ENCODE data around the gene TMIGD1. TPM values are rescaled to one million over a fixed set of nuclear protein-coding genes. Genes with fewer than 3 reads are reported as not detected.

Gene TMIGD1
- total and polyA plus RNA-seq, 7 donors = 0.71 to 97.8 (median 61.1) TPM; not detected in 3

- TF ChIP-seq POLR2A (IDR thresholded peaks at IDR 0.05) (no peak), POLR2AphosphoS5 (IDR thresholded peaks at IDR 0.05) (no peak), EP300 (IDR thresholded peaks at IDR 0.05) (no peak)
- TF ChIP-seq, protein P1, sequence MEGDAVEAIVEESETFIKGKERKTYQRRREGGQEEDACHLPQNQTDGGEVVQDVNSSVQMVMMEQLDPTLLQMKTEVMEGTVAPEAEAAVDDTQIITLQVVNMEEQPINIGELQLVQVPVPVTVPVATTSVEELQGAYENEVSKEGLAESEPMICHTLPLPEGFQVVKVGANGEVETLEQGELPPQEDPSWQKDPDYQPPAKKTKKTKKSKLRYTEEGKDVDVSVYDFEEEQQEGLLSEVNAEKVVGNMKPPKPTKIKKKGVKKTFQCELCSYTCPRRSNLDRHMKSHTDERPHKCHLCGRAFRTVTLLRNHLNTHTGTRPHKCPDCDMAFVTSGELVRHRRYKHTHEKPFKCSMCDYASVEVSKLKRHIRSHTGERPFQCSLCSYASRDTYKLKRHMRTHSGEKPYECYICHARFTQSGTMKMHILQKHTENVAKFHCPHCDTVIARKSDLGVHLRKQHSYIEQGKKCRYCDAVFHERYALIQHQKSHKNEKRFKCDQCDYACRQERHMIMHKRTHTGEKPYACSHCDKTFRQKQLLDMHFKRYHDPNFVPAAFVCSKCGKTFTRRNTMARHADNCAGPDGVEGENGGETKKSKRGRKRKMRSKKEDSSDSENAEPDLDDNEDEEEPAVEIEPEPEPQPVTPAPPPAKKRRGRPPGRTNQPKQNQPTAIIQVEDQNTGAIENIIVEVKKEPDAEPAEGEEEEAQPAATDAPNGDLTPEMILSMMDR (IDR thresholded peaks at IDR 0.05) = no peak
- intact Hi-C loops (cut with DNase I) = no loop called here
- H3K27ac ChIP-seq = no peak overlapping the region
- no peak for DNase-seq
- H3K4me3 ChIP-seq = no peak overlapping the region
- peaks cover 0 to 6% (median 2%) of the 10 kb centered on the region in 4 donors for H3K9me3 ChIP-seq
- H3K4me1 ChIP-seq = no peaks in the 10 kb centered on the region
- no peaks in the 10 kb centered on the region for H3K27me3 ChIP-seq
- 81% methylated on average over 8 of the region's 8 CpGs for WGBS, 2 donors
- H3K36me3 ChIP-seq = no peaks in the 10 kb centered on the region
Observed at GRCh38 chr17:30360086-30360808, 26.4 kb upstream of the TMIGD1 start.

GRCh38 chr17:30358055-30358760 is 24.4 kb upstream of the TMIGD1 start:
- 81 to 87% methylated on average over 5 of the region's 5 CpGs for WGBS, 2 donors
- Histone ChIP-seq H3K27me3 (no peaks in the 10 kb centered on the region), H3K4me1 (no peaks in the 10 kb centered on the region), H3K36me3 (no peaks in the 10 kb centered on the region), H3K9me3 (peaks cover 0 to 6% (median 2%) of the 10 kb centered on the region in 4 donors), H3K27ac (no peak overlapping the region), H3K4me3 (no peak overlapping the region)
- TF ChIP-seq, protein P1 (IDR thresholded peaks at IDR 0.05) = no peak
- no peak for TF ChIP-seq POLR2A (IDR thresholded peaks at IDR 0.05)
- TF ChIP-seq POLR2AphosphoS5 (IDR thresholded peaks at IDR 0.05) = no peak
- no peak for TF ChIP-seq EP300 (IDR thresholded peaks at IDR 0.05)
- intact Hi-C loops (cut with DNase I) = no loop called here
- no peak for DNase-seq

- no peak for DNase-seq
- no peaks in the 10 kb centered on the region for H3K27me3 ChIP-seq
- H3K36me3 ChIP-seq = no peaks in the 10 kb centered on the region
- TF ChIP-seq EP300 (IDR thresholded peaks at IDR 0.05) (no peak), POLR2A (IDR thresholded peaks at IDR 0.05) (no peak), POLR2AphosphoS5 (IDR thresholded peaks at IDR 0.05) (no peak)
- TF ChIP-seq, protein P1 (IDR thresholded peaks at IDR 0.05) = no peak
- H3K4me1 ChIP-seq = no peaks in the 10 kb centered on the region
- intact Hi-C loops (cut with DNase I) = no loop called here
- H3K4me3 ChIP-seq = no peak overlapping the region
- H3K27ac ChIP-seq = no peak overlapping the region
- peaks cover 0 to 6% (median 2%) of the 10 kb centered on the region in 4 donors for H3K9me3 ChIP-seq
Observed at GRCh38 chr17:30357476-30357875, 23.6 kb upstream of the TMIGD1 start.

- no peaks in the 10 kb centered on the region for H3K36me3 ChIP-seq
- no peak for DNase-seq
- intact Hi-C loops (cut with DNase I) = no loop called here
- no peak overlapping the region for H3K27ac ChIP-seq
- no peak overlapping the region for H3K4me3 ChIP-seq
- no peaks in the 10 kb centered on the region for H3K9me3 ChIP-seq
- TF ChIP-seq POLR2A (IDR thresholded peaks at IDR 0.05) = no peak
- no peaks in the 10 kb centered on the region for H3K27me3 ChIP-seq
- H3K4me1 ChIP-seq = no peaks in the 10 kb centered on the region
Observed at GRCh38 chr17:30354701-30355100, 20.8 kb upstream of the TMIGD1 start.

DNA sequence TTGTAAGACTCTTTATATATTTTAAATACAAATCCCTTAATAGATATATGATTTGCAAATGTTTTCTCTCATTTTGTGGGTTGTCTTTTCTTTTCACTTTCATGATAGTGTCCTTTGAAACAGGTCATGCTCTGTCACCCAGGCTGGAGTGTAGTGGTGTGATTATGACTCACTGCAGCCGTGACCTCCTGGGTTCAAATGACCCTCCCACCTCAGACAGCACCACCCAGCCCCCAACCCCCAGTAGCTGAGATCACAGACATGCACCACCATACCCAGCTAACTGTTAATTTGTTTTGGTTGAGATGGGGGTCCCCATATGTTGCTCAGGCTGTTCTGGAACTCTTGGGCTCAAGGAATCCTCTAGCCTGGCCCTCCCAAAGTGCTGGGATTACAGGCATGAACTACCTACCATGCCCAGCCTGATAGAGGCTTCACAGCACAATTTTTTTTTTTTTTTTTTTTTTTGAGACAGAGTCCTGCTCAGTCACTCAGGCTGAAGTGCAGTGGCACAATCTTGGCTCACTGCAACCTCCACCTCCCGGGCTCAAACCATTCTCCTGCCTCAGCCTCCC is 18.5 kb upstream of the TMIGD1 start:
- no peak for DNase-seq
- Histone ChIP-seq H3K4me1 (no peaks in the 10 kb centered on the region), H3K9me3 (no peaks in the 10 kb centered on the region), H3K27me3 (no peaks in the 10 kb centered on the region), H3K27ac (no peak overlapping the region), H3K4me3 (no peak overlapping the region), H3K36me3 (no peaks in the 10 kb centered on the region)
- TF ChIP-seq POLR2A (IDR thresholded peaks at IDR 0.05) (no peak), EP300 (IDR thresholded peaks at IDR 0.05) (no peak), POLR2AphosphoS5 (IDR thresholded peaks at IDR 0.05) (no peak)
- TF ChIP-seq, protein P1 (IDR thresholded peaks at IDR 0.05) = no peak
- WGBS, 2 donors = 78 to 87% methylated on average over 2 of the region's 2 CpGs
- intact Hi-C loops (cut with DNase I) = no loop called here
